Loucy (cell line): ENCODE data around the gene MYCBP2.

ENCODE experiments used
- H2AFZ ChIP-seq: fragments of 200-600 bp; sonication (generic); 2 replicates; pipeline ENCODE4 v1.6.0; 2016; ENCODE audit warnings: antibody characterized with exemption, mild to moderate bottlenecking, low read length, moderate library complexity
- H3F3A ChIP-seq: fragments of 200-600 bp; 2 replicates; pipeline ENCODE4 v1.6.0; 2016; ENCODE audit warnings: antibody characterized with exemption, low read depth, mild to moderate bottlenecking
- H3K27me3 ChIP-seq: fragments of 200-600 bp; sonication (generic); 2 replicates; pipeline ENCODE4 v1.6.1; 2014; ENCODE audit warnings: low read length, mild to moderate bottlenecking; ENCODE audit not compliant: insufficient read depth, poor library complexity, severe bottlenecking
- H3K36me3 ChIP-seq: fragments of 200-600 bp; sonication (generic); 2 replicates; pipeline ENCODE4 v1.6.1; 2016; ENCODE audit warnings: low read length; ENCODE audit not compliant: insufficient read depth
- H3K4me1 ChIP-seq: fragments of 200-600 bp; sonication (generic); 2 replicates; pipeline ENCODE4 v1.5.1; 2014; ENCODE audit warnings: low read length, mild to moderate bottlenecking; ENCODE audit not compliant: insufficient read depth, poor library complexity, severe bottlenecking
- H3K4me2 ChIP-seq: fragments of 200-600 bp; sonication (generic); 2 replicates; pipeline ENCODE4 v1.6.0; 2014; ENCODE audit warnings: antibody characterized with exemption, low read length, low read depth, mild to moderate bottlenecking; ENCODE audit not compliant: poor library complexity, severe bottlenecking
- H3K4me3 ChIP-seq: fragments of 200-600 bp; sonication (generic); 2 replicates; pipeline ENCODE4 v1.5.1; 2014; ENCODE audit warnings: low read length, mild to moderate bottlenecking, mixed read lengths; ENCODE audit not compliant: poor library complexity, severe bottlenecking
- H3K79me2 ChIP-seq: fragments of 200-600 bp; sonication (generic); 2 replicates; pipeline ENCODE4 v1.6.1; 2014; ENCODE audit warnings: low read length; ENCODE audit not compliant: insufficient read depth
- H3K9ac ChIP-seq: fragments of 200-600 bp; sonication (generic); 2 replicates; pipeline ENCODE4 v1.6.0; 2014; ENCODE audit warnings: mild to moderate bottlenecking, low read depth, low read length, moderate library complexity; ENCODE audit not compliant: poor library complexity, severe bottlenecking
- H3K9me2 ChIP-seq: fragments of 200-600 bp; sonication (generic); replicated peaks from 2 replicates; pipeline ENCODE4 v1.6.1; 2016; ENCODE audit warnings: low read depth, low read length, mixed read lengths
- H3K9me3 ChIP-seq: fragments of 200-600 bp; sonication (generic); 2 replicates; pipeline ENCODE4 v1.6.1; 2014; ENCODE audit warnings: mild to moderate bottlenecking, antibody characterized with exemption, low read length, low read depth; ENCODE audit not compliant: insufficient read depth
- H4K20me1 ChIP-seq: fragments of 200-600 bp; sonication (generic); 2 replicates; pipeline ENCODE4 v1.6.0; 2014; ENCODE audit warnings: antibody characterized with exemption, low read length, mild to moderate bottlenecking; ENCODE audit not compliant: insufficient read depth, poor library complexity, severe bottlenecking
- EZH2phosphoT487 ChIP-seq: fragments of 200-600 bp; IDR thresholded peaks from 2 replicates; pipeline ENCODE4 v1.6.1; 2018; ENCODE audit warnings: antibody characterized with exemption, mild to moderate bottlenecking, moderate library complexity, borderline replicate concordance
- TF ChIP-seq, protein P1 (sequence below): fragments of 200-600 bp; sonication (generic); conservative IDR thresholded peaks from 2 replicates; pipeline ENCODE4 v1.5.1; 2014; ENCODE audit warnings: mild to moderate bottlenecking, antibody characterized with exemption, low read length

MYCBP2 gene

DNA sequence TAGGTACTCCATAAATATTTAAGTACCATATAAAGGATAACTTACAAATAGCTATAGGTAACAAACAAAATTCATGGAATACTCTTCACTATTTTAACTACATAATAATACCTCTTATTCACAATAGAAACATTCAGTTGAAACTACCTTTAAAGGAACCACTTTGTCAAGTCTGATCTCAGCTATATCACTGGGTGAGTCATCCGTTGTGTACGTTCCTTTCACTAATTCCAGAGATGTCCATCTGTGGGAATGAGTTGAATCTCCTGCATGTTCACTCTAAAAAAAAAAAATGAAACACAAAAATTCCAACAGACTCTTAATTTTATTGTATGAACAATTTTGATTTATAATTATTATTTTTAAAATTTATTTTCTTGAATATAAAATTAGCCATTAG lies 150.5 kb downstream of the MYCBP2 start:
- Histone ChIP-seq H3K9me3 (no peaks in the 10 kb centered on the region), H3K9ac (no peak overlapping the region), H3F3A (no peaks in the 10 kb centered on the region), H3K4me1 (no peaks in the 10 kb centered on the region), H3K9me2 (no peaks in the 10 kb centered on the region), H3K4me3 (no peak overlapping the region), H3K4me2 (no peak overlapping the region), H3K27me3 (no peaks in the 10 kb centered on the region), H2AFZ (no peak overlapping the region), H3K79me2 (no peaks in the 10 kb centered on the region), H4K20me1 (no peaks in the 10 kb centered on the region), H3K36me3 (peaks cover 68% of the 10 kb centered on the region)
- TF ChIP-seq, protein P1, sequence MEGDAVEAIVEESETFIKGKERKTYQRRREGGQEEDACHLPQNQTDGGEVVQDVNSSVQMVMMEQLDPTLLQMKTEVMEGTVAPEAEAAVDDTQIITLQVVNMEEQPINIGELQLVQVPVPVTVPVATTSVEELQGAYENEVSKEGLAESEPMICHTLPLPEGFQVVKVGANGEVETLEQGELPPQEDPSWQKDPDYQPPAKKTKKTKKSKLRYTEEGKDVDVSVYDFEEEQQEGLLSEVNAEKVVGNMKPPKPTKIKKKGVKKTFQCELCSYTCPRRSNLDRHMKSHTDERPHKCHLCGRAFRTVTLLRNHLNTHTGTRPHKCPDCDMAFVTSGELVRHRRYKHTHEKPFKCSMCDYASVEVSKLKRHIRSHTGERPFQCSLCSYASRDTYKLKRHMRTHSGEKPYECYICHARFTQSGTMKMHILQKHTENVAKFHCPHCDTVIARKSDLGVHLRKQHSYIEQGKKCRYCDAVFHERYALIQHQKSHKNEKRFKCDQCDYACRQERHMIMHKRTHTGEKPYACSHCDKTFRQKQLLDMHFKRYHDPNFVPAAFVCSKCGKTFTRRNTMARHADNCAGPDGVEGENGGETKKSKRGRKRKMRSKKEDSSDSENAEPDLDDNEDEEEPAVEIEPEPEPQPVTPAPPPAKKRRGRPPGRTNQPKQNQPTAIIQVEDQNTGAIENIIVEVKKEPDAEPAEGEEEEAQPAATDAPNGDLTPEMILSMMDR = no peak
- no peak for TF ChIP-seq EZH2phosphoT487

DNA sequence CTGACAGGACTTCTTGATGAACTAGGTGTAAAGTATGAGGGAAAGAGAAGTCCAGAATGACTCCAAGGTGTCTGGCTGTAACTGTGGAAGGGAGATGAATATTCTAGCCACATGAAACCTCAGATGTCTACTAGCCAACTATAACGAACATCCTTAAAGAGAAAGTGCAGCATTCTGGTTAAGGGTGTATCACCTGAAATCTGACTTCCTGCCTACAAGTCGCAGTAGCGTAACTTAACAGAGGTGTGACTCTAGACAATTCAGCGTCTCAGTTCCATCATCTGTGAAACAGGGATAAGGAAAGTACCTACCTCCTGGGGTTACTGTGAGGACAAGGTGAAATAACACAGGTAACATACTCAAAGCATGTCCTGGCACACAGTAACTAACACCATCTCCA lies 154.2 kb downstream of the MYCBP2 start:
- no peak overlapping the region for H3K4me2 ChIP-seq
- H3K9me2 ChIP-seq = no peaks in the 10 kb centered on the region
- H3K27me3 ChIP-seq = no peaks in the 10 kb centered on the region
- no peaks in the 10 kb centered on the region for H3K9me3 ChIP-seq
- H3K4me3 ChIP-seq = no peak overlapping the region
- H4K20me1 ChIP-seq = no peaks in the 10 kb centered on the region
- H3K79me2 ChIP-seq = no peaks in the 10 kb centered on the region
- TF ChIP-seq EZH2phosphoT487 = no peak
- TF ChIP-seq, protein P1 = no peak
- peaks cover 52% of the 10 kb centered on the region for H3K36me3 ChIP-seq
- no peaks in the 10 kb centered on the region for H3F3A ChIP-seq
- H3K9ac ChIP-seq = no peak overlapping the region
- no peaks in the 10 kb centered on the region for H3K4me1 ChIP-seq
- no peak overlapping the region for H2AFZ ChIP-seq

DNA sequence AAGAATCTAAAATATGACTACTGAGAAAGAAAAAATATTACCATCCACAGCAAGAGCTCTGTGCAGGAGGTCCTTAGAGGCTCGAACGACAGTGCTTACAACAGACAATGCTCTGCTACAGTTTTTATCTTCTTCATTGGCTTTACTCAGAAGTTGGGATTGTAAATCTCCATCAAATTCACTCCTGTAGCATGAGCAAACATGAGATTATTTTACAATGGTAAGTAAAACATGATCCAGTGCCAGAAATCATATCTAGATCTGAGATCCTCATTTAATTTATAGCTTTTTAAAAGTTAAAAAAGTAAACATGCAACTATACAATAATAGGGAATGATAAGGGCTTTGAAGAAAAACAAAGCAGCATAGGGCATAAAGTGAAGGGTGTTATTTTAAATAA lies 155.4 kb downstream of the MYCBP2 start:
- H3K36me3 ChIP-seq = peaks cover 55% of the 10 kb centered on the region
- no peak overlapping the region for H2AFZ ChIP-seq
- no peak overlapping the region for H3K4me2 ChIP-seq
- TF ChIP-seq, protein P1 = no peak
- no peak for TF ChIP-seq EZH2phosphoT487
- H3K27me3 ChIP-seq = no peaks in the 10 kb centered on the region
- H3K9me2 ChIP-seq = no peaks in the 10 kb centered on the region
- H3K79me2 ChIP-seq = no peaks in the 10 kb centered on the region
- H3K9ac ChIP-seq = no peak overlapping the region
- no peaks in the 10 kb centered on the region for H3F3A ChIP-seq
- no peaks in the 10 kb centered on the region for H4K20me1 ChIP-seq
- H3K4me1 ChIP-seq = no peaks in the 10 kb centered on the region
- no peaks in the 10 kb centered on the region for H3K9me3 ChIP-seq
- no peak overlapping the region for H3K4me3 ChIP-seq
